IPS-18c (cell line): Measurements from ENCODE around the gene ZNF581.

Experiments
- H3K4me3 ChIP-seq: 2 replicates; pipeline ENCODE4 v1.7.0; 2013; ENCODE audit warnings: low read depth, mild to moderate bottlenecking, low read length, moderate library complexity; ENCODE audit not compliant: insufficient read depth
- H3K9me3 ChIP-seq: one replicate; pipeline ENCODE4 v1.6.1; 2013; ENCODE audit warnings: mild to moderate bottlenecking, low read length, moderate library complexity; ENCODE audit not compliant: control insufficient read depth, insufficient read depth

Gene ZNF581

DNA sequence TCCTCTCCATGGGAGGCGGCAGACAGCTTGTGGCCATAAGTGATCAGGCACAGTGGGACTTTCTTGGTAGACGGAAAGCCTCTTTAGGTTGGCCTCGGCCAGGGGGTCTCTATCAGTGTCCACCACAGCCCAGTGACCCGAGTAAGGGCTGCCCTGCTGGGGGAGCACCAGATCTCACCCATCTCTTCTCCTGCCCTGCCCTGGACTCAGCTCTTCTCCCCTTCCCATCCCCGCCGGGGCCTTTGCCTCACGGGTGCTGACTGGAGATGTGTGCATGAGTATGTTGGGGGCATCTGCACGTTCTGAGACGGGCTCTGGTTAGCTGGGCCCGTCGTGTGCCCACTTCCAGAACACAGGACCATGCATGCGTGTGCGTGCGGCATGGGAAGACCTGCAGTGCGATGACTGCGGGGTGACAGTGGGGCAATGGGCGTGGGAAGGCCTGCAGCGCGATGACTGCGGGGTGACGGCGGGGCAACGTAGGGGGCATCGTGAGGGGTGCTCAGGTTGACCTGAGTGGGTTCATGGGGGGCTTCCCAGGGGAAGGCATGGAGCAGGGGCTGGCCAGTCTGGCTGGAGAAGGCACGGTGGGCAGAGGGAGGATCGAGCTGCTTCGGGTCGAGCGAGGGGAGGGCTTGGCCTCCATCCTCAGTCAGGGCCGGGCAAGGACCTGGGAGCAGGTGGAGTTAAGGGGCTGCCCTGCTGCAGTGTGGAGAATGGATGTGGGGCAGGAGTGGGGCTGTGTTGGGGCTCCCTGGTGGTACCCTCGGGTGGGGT lies 47.5 kb downstream of the ZNF581 start:
- no peaks in the 10 kb centered on the region for H3K9me3 ChIP-seq
- H3K4me3 ChIP-seq, result no peak overlapping the region

DNA sequence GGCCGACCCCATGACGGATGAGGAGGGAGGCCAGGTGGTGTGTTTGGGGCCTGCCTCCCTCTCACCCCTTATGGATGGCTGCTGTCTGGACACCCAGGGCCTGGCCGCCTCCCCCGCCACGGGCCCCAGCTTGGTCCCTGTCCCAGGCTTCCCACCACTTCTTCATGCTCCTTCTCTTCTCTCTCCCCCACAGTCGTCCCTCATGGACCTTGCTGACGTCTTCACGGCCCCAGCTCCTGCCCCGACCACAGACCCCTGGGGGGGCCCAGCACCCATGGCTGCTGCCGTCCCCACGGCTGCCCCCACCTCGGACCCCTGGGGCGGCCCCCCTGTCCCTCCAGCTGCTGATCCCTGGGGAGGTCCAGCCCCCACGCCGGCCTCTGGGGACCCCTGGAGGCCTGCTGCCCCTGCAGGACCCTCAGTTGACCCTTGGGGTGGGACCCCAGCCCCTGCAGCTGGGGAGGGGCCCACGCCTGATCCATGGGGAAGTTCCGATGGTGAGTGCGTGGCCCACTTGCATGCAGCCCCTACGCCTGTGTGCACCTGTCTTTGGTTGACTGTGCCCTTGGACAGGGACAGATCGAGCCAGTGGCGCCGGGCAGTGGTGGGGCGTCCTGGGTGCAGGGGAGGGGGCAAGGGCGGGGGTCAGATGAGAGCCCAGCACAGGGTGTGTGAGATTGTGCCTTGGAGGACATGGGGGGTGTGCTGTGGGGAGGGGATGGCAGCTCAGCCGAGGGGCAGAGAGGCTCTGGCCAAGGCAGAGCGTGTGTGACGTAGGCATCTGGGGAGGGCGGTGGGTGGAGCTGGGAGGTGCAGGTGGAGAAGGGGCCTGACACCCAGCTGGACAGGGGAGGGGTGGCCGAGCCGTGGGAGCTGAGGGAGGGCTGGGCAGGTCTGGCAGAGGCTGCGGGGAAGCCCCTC lies 48.4 kb downstream of the ZNF581 start:
- H3K9me3 ChIP-seq, result no peaks in the 10 kb centered on the region
- no peak overlapping the region for H3K4me3 ChIP-seq

DNA sequence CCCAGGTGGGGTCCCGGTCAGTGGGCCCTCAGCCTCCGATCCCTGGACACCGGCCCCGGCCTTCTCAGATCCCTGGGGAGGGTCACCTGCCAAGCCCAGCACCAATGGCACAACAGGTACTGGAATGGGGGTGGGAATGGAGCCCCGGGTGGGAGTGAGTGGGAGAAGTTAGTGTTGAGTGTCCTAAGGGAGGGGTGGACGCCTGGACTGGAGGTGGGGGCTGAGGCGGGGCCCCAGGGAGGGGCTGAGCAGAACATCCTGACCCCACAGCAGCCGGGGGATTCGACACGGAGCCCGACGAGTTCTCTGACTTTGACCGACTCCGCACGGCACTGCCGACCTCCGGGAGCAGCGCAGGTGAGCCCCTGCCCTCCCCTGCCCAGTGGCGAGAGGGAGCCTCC lies 49.2 kb downstream of the ZNF581 start:
- Histone ChIP-seq H3K9me3 (no peaks in the 10 kb centered on the region), H3K4me3 (no peak overlapping the region)

DNA sequence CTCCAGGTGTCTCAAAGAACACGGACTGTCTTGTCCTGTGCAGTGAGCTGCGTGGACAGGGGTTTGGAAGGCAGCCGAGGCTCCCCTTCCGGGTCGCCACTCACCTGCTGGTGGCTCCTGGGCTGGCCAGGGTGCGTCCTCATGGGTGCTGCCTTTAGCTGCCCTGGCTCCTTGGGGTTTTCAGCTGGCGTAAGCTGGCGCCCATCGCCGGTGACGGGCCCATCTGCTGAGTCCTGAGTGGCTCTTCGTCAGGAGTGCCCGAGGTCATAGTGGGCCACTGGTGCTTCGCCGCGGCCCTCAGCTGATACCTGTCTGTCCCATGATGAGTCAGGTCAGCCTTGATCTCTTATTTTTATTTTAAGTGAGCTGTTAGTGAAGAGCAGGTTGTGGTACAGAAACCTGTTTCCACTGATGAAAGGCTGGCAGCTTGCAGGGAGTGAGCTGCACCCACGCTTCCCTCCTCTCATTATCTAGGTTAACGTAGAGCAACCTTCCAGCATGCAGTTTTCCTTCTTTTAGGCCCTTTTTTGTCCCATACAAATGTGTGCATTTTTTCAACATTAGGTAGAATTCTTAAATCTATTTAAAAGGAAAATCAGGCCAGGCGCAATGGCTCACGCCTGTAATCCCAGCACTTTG lies 50.0 kb downstream of the ZNF581 start:
- Histone ChIP-seq H3K4me3 (no peak overlapping the region), H3K9me3 (no peaks in the 10 kb centered on the region)

DNA sequence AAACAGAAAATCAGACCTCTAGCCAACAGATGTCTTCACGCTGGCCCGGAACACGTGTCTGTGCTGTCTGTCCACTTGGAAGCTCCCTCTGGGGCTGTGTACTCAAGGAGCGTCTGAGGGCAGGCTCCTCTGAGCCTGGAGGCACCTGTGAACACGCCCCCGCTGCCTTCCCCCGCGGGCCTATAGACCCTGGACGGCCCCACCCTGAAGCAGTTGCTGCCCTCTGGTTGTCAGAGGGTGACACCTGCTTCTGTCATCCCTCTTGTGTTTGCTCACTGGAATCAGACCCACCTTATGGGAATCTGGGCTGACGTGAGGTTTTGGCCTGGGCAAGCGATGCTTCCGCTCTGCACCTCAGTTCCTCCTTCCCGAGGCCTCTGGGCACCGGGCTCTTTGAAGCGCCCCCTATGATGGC lies 50.8 kb downstream of the ZNF581 start:
- Histone ChIP-seq H3K4me3 (no peak overlapping the region), H3K9me3 (no peaks in the 10 kb centered on the region)

DNA sequence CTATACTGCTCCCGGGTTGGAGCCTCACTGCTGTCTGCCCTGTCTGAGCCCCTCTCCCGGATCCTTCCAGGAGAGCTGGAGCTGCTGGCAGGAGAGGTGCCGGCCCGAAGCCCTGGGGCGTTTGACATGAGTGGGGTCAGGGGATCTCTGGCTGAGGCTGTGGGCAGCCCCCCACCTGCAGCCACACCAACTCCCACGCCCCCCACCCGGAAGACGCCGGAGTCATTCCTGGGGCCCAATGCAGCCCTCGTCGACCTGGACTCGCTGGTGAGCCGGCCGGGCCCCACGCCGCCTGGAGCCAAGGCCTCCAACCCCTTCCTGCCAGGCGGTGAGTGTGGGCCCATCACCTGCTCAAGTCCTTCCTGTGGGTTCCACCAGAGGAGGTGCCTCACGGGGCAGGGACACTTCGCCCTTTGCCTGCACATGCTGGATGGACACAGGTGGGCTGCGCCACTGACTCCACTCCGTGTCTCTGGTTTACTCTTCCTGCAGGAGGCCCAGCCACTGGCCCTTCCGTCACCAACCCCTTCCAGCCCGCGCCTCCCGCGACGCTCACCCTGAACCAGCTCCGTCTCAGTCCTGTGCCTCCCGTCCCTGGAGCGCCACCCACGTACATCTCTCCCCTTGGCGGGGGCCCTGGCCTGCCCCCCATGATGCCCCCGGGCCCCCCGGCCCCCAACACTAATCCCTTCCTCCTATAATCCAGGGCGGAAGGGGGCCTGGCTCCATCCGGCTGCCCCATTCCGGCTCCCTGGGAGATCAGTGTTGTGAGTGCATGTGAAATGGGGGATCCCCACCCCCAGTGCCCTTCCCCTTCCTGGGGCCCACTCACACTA lies 51.4 kb downstream of the ZNF581 start:
- no peak overlapping the region for H3K4me3 ChIP-seq
- no peaks in the 10 kb centered on the region for H3K9me3 ChIP-seq
